Astrocyte of the spinal cord (primary cell): ENCODE measurements around the gene DUSP22.

Experiments
- DNase-seq: peaks from one replicate; pipeline ENCODE4 v3.0.0; 2011; ENCODE audit warnings: low read depth, low spot score
- H3K4me3 ChIP-seq: 2 replicates; pipeline ENCODE4 v1.5.1; 2011; ENCODE audit warnings: low read depth, mild to moderate bottlenecking, low read length, moderate library complexity
- in situ Hi-C: cut with HindIII; loops from 2 replicates; pipeline ENCODE4 v1.10.0; 2017; ENCODE audit warnings: low sequenced_read_pairs
- TF ChIP-seq, protein P1 (sequence below): IDR thresholded peaks from 2 replicates; pipeline ENCODE4 v1.5.1; 2012; ENCODE audit warnings: low read depth, mild to moderate bottlenecking, low read length, inconsistent platforms

DUSP22 gene

DNA sequence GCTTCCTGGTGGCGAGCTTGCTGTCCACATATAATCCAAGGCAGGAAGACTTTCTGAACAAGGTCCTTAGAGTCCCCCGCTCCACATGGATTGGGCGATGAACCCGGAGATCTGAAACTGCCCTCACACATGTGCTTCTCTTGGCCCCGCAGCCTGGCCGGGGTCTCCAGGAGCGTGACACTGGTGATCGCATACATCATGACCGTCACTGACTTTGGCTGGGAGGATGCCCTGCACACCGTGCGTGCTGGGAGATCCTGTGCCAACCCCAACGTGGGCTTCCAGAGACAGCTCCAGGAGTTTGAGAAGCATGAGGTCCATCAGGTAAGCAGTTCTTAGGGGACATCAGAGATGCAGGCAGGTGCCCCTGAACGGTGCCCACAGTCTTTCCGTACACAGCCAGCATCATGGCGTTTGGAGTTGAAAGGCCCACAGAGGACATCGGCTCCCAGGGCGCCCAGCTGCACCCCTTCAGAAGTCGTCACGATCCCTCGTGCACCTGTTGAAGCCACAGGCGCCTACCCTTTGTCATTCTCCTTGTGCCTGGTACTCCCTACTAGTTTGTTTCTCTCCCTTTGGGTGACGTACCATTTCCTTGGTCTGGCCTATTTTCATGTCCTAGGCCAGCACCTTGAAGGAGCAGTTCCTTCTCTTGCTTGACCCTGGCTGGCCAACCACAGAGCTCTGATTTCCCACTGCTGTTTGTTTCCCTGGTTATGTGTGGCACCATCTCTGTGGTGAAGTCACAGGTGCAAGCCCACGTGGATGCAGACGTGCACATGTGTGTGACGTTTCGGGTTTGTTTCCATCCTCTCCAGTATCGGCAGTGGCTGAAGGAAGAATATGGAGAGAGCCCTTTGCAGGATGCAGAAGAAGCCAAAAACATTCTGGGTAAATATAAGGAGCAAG lies 55.9 kb downstream of the DUSP22 start:
- TF ChIP-seq, protein P1, sequence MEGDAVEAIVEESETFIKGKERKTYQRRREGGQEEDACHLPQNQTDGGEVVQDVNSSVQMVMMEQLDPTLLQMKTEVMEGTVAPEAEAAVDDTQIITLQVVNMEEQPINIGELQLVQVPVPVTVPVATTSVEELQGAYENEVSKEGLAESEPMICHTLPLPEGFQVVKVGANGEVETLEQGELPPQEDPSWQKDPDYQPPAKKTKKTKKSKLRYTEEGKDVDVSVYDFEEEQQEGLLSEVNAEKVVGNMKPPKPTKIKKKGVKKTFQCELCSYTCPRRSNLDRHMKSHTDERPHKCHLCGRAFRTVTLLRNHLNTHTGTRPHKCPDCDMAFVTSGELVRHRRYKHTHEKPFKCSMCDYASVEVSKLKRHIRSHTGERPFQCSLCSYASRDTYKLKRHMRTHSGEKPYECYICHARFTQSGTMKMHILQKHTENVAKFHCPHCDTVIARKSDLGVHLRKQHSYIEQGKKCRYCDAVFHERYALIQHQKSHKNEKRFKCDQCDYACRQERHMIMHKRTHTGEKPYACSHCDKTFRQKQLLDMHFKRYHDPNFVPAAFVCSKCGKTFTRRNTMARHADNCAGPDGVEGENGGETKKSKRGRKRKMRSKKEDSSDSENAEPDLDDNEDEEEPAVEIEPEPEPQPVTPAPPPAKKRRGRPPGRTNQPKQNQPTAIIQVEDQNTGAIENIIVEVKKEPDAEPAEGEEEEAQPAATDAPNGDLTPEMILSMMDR: no peak
- in situ Hi-C loops: no loop called here
- DNase-seq: no peak
- H3K4me3 ChIP-seq: no peak overlapping the region

DNA sequence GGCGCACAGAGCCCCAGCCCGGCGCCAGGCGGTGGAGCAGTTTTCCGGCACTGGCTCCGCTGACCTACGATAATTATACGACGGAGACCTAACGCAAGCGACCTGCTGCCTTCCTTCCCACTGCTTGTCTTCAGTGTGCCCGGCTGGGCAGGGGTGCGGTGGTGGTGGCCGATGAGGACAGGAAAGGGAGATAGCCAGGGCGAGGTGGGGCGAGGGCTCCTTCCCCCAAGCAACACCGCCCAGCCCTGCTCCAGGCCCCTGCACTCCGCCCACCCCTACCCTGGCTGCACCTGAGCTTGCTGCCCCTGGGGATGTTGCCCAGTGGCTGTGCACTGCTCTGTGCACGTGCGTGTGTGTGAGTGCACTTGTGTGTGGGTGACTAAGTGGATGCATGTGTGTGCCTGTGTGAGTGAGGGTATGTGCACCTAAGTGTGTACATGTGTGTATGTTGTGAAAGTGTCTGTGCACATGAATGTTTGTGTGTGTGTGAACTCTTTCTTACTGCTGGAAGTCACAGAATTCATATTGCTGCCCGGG lies 56.6 kb downstream of the DUSP22 start:
- no peak overlapping the region for H3K4me3 ChIP-seq
- in situ Hi-C loops: no loop called here
- no peak for DNase-seq
- TF ChIP-seq, protein P1: no peak

DNA sequence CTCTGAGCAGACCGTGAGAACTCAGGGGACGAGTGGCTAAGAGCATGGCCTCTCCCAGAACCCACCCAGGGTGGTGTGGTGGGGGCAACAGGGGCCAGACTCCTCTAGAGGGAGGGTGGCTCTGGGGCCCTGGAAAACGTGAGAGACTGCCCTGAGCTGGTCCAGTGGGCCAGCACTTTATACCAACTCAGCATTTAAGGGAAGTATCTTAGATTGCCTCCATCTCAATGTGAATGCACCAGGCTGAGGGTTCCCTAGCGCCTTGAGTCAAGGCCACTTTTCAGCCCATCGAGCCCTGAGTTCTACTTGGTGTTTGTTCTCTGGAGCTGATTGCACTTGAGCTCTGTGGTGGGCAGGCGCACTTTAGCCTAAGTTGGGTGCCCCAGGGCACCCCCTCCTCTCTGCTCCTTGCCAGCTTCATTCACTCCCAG lies 57.2 kb downstream of the DUSP22 start:
- no peak overlapping the region for H3K4me3 ChIP-seq
- no peak for DNase-seq
- in situ Hi-C loops: no loop called here
- TF ChIP-seq, protein P1: no peak

DNA sequence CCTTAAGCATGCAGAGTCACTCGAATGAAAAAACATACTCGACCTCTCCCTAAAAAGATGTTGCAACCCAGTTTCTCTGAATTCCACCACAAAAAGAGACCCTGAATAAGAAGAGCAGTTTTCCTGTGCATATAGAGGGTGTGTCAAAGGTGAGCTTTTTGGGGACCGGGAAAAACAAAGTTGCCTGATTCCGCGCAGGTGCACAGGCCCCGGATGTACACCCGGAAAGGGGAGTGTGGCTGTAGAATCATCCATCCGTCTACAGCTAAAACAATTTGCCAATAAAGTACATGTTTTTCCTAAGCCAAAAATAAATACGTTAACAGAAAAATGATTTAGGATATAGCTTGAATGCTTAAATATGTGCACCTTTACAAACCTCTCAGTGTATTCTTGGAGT lies 58.1 kb downstream of the DUSP22 start:
- in situ Hi-C loops: no loop called here
- TF ChIP-seq, protein P1: no peak

DNA sequence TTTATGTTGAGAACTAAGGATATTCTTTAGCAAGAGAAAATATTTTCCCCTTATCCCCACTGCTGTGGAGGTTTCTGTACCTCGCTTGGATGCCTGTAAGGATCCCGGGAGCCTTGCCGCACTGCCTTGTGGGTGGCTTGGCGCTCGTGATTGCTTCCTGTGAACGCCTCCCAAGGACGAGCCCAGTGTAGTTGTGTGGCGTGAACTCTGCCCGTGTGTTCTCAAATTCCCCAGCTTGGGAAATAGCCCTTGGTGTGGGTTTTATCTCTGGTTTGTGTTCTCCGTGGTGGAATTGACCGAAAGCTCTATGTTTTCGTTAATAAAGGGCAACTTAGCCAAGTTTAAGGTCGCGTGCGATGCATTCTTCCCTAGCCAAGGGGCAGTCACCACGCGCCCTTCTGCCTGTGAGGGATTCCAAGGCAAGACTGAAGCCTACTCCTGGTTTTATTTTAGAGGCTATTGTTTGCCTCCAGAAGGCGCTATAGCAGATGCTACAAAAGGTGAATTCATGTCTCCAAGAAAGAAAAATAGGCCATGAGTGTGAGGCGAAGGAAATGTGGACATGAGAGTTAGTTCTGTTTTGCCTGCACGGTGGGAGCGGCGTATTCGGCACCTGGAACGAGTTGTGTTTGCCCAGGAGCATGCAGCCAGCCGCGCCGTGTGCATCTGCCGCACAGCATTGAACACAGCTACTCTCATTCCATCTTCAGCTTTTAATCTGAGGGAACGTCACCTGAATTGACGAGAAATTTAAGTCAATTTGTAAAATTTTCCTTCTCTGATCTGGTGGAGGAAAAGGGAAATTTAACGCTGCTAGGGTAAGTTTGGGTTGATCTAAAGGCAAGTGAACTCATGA lies 59.0 kb downstream of the DUSP22 start:
- H3K4me3 ChIP-seq: no peak overlapping the region
- no peak for DNase-seq
- in situ Hi-C loops: no loop called here
- TF ChIP-seq, protein P1: no peak

More for the DNA sequence above, 58.1 kb downstream of the DUSP22 start:
- DNase-seq: no peak
- H3K4me3 ChIP-seq: no peak overlapping the region

DNA sequence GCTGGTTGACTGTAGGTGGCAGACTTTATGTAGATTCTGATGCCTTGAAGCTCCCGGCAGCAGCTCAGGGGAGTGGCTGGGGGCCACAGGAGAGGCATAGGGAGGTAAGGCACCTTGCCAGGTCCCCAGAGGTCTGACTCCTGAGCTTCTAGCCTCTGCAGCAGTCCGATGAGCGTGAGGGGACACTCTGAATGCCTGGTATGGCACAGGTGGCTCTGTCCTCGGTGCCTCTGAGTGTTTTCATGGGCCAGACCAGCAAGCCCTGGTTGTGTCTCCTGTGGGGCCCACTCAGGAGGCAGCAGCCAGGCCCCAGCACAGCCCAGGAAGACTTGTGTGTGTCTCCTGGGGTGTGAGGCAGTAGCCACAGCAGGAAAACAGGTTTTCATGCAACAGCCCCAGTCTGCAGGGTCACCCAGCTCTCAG lies 59.6 kb downstream of the DUSP22 start:
- no peak for DNase-seq
- in situ Hi-C loops: no loop called here
- TF ChIP-seq, protein P1: no peak
- H3K4me3 ChIP-seq: no peak overlapping the region
